Forelimb muscle (tissue), 1 donor: Measurements from ENCODE around the gene APC2. TPM values are rescaled to one million over a fixed set of nuclear protein-coding genes. Genes with fewer than 3 reads are reported as not detected.

Experiments
- DNase-seq: peaks from one replicate; pipeline ENCODE4 v3.0.0-alpha.2; 2013; ENCODE audit warnings: low read depth
- polyA plus RNA-seq: library from polyadenylated mRNA; unstranded; fragments of 120-200 nt; gene quantifications from one replicate; pipeline ENCODE4 v1.2.1, GENCODE V29; 2013; ENCODE audit not compliant: insufficient read length

APC2 gene
- polyA plus RNA-seq, 1 donor, result 0.91 TPM

DNA sequence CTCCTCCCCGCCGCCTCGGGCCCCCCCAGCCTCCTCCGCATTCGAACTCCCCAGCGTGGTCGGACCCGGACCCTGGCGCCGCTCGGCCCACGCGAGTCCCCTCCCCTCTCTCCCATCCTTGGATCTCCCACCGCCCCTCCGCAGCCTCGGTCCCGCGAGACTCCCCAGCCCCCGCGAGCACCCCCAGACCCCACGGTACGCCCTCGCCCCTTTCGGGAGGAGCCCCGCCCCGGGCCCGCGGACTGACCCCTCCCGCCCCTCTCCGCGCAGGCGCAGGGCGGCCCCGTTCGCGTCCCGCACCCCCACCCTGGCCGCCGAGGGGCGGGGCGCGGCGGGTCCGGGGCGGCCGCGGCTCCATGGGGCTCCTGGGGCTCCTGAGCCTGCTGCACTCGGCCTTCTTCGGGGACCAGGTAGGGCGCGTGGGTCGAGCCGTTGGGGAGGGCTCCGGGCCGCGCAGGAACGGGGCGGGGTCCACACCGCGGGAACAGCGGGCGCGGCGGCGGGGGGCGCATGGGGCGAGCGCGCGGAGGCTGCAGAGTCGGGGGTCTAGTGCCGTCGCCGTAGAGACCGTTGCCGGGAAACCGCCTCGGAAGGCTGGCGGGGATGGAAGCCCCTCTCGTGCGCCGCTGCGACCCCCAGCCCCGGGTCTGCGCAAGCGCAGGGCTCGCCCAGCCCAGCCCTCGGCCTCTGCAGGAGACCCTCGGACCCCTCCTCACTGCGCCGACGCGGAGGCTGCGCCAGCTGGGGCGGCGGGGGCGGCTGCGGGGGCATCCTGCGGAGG is 3.8 kb upstream of the APC2 start:
- no peak for DNase-seq

DNA sequence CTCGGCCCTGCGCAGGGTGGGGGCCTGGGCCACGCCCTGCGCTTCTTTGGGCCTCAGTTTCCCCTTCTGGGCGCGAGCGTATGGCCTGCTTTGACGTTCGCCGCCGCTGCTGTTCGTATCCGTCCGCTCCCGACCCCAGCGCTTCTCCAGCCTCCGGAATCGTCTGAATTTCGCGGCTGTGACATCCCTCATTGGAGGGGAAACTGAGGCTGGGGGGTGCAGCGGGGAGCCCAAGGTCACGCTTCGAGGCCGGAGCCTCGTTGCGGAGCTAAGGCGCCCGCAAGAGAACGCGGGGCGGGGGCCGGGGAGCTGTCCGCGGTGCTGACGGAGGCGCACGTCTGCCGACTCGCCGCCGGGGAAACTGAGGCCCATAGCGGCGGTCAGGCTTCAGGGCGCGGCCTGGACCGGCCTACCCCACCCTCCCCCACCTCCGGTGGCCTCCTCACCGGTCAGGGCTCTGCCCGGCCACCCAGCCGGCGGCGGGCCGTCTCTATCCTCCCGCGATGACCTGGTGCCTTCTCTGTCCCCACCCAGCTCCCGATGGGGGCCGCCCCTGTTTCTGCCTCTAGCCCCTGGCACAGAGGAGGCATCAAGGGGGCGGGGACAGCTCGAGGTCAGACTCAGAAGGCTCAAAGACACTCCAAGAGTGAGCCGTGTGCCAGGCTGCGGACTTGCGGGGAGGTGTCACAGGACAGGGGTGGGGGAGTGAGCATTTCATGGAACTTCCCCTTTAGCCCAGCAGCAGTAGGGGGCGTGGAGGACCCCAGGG is 3.0 kb upstream of the APC2 start:
- no peak for DNase-seq

DNA sequence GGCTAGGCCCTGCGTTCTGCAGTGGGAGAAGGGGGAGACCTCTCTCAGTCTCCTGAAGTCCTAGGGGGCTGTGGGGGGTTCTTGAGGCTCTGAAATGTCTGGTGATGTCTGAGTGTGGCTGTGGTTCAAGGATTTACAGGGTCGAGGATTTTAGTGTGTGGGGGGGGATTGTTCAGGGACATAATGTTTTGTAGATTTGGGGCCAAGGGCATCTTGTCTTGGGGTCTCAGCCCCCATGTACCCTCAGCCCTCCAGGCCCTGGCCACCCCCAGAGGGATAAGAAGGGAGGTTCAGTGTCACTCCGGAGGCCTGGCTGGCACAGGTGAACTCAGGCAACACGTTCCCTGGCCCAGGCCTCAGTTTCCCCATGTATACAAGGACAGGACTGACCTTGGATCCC is 2.4 kb upstream of the APC2 start:
- DNase-seq, result no peak

DNA sequence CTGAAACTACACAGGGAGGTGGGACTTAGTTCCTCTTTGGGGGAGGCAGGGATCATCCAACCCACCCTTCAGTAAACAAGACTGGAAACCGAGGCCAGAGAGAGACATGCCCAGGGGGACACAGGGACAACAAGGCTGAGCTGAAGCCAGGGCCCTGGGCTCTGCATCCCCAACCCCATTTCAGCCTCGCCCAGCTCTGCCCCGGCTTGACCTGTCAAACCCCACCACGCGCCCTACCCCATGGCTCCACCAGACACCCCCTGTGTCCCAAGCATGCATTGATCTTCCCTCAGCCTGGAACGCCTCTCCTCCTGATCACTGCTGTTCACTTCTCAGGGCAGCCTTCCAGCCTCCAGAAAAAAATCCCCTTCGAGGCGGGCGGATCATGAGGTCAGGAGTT is 2.0 kb upstream of the APC2 start:
- DNase-seq, result no peak

DNA sequence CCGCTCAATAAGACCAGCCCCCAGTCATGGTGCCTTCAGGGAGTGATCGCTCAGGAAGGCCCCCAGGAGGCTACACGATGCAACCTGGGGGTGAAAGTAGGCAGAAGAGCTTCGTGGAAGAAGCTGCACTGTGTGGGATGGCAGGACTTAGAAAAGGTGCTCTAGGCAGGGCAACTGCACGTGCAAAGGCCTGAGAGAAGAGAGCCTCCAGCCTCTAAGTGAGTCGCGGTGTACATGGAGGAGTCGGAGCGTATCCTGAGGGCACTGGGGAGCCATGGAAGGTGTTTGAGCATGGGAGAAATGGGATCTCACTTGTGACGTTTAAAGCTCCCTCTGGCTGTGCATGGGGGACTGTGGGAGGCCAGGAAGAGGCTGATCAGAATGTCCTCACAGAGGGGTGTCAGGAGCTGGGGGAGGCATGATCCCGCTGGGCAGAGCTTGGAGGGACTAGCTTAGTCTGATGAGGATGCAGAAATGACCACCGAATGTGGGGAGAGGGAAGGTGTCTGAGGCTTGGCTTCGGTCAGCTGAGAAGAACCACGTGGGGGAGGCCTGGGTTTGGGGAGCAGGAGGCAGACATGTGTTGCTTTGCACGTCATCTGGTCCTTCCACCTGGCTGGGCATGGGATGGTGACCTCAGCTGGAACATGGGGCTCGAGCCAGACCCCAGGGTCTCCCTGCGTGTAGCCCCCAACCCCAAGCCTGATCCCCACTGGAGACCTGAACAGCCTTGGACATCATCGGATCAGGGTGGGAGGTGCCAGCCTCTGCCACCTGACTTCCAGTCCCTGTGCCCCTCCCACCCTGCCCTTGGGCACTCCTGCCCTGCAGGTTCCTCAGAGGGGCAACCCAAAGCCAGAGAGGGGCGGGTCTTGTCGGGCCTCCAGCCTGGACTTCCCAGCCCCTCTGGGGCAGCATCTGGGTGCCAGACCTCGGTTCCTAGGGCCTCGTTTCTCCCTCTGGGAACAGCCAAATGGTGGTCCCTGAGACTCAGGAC is 1.1 kb downstream of the APC2 start:
- DNase-seq, result no peak

DNA sequence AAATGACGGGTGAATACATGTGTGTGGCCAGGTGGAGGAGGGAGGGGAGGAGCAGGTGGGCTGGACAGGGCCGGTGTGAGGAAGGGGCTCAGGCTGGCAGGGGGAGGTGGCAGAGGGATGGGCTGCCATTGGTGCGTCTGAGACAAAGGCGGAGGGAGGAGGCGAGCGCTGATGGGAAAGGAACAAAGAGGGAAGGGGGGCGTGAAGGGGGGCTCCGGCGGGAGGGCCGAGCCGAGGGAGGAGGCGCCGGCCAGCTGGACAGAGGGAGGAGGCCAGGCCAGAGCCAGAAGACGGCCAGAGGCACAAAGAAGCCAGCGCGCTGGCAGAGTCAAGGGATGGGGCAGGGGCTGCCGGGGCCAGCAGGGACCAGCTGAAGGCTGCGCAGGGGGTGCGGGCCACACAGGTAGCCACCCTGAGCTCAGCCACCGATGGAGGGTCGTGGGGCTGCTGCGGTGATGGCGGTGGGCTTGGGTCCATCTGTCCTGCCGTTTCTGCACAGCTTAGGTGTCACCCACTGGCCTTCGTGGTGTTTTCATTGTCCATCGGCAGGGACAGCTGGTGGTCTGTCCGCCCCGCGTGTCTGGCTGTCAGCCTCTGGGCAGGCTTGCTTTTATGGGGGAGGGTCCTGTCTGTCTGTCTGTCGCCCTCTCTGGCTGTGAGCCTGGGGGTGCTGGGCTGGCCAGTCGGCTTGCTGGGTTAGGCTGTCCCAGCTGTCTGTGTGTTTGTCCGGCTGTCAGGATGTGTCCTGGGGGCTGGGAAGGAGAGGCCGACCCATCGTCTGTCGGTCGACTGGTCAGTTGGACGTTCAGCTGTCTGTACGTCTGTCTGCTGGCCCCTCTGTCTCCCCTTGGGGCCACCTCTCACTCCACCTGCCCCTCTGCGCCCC is 2.2 kb downstream of the APC2 start:
- no peak for DNase-seq

DNA sequence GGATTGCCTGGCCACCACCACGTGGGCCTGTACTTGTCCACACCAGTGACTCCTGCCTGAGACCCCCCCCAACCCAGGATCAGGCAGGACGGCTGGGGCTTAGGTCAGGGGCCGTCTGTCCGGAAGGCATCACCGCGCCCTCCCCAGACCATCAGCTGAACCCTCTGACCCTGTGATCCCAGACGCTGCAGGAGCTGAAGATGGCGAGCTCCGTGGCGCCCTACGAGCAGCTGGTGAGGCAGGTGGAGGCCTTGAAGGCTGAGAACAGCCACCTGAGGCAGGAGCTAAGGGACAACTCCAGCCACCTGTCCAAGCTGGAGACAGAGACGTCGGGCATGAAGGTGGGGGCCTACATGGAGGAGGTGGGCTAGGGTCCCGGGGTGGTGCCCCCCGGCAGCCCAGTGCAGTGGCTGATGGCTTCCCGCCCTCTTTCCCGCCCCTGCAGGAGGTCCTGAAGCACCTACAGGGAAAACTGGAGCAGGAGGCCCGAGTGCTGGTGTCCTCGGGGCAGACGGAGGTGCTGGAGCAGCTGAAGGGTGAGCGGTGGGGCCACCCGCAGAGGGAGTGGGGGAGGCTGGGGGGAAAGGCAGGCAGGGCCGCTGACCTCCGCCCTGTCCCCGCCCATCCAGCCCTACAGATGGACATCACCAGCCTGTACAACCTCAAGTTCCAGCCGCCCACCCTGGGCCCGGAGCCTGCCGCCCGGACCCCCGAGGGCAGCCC is 3.0 kb downstream of the APC2 start:
- DNase-seq, result no peak

DNA sequence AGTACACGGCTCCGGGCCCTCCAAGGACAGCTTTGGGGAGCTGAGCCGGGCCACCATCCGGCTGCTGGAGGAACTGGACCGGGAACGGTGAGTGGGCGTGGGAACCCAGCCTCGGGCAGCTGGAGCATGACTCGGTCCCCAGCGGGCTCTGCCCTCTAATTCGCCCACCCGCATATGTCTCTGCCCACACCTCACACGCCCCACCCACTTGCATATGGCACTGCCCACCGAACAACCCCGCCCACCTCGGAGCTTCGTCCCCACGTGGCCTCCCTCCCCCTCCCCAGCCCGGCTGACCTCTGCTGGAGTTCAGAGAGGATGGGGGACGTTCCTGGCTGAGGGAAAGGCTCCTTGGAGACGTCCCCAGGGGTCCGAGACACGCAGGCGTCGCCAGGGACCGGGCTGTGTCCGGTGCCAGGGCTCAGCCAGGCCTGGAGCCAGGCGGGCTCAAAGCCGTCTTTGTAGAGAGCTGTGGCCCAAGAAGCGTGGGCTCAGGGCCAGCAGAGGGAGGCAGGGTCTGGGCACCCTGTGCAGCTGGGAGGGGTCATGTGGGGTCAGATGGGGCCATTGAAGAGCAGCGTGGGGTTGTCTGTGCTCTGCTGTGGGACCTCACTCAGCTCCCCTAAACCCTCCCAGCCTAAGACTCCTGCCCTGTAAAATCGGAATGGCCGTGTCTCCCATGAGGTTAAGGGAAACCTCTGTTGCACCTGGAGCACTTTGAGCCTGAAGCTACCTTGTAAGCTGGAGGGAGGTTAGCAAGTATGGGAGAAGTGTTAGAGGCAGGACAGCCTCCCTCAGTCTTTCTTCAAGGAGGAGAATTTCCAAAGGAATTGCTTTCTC is 3.8 kb downstream of the APC2 start:
- no peak for DNase-seq

DNA sequence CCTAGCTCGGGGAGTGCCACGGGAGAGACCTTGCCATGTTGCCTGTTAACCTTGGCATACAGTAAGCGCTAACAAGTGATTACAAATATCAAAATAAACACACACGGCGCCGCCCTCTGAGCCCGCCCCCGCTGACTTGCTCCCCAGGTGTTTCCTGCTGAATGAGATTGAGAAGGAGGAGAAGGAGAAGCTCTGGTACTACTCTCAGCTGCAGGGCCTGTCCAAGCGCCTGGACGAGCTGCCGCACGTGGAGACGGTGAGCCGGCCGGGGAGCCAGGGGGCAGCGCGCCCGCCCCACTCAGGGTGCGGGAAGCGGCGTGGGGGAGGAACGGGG is 5.0 kb downstream of the APC2 start:
- DNase-seq, result no peak

DNA sequence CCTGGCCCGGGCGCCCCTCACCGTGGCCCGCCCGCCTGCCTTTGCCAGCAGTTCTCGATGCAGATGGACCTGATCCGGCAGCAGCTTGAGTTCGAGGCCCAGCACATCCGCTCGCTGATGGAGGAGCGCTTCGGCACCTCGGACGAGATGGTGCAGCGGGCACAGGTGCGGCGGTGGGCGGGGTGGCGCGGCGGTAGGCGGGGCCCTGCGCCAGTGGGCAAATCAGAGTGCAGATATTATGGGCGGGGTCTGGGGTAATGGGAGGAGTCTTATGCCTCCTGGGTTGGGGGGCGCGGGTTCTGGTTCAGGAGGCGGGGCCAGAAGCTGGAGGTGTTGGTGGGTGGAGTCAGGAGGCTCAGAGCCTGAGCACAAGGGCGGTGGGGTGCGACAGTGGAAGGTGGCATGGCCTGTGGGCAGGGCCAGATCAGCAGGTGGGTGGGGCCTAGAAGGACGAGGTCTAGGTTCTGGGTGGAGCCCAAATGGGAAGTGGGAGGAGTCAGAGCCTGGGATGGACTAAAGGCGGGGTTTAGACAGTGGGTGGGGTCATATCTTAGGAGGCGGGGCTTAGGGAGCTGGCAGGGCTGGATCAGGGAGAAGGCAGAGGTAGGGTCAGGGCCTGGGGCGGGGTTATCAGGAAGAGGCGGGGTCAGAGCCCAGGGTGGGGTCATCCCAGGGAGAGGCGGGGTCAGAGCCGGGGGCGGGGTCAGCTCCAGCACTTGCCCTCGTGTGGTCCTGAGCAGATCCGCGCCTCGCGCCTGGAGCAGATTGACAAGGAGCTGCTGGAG is 5.6 kb downstream of the APC2 start:
- DNase-seq, result no peak

DNA sequence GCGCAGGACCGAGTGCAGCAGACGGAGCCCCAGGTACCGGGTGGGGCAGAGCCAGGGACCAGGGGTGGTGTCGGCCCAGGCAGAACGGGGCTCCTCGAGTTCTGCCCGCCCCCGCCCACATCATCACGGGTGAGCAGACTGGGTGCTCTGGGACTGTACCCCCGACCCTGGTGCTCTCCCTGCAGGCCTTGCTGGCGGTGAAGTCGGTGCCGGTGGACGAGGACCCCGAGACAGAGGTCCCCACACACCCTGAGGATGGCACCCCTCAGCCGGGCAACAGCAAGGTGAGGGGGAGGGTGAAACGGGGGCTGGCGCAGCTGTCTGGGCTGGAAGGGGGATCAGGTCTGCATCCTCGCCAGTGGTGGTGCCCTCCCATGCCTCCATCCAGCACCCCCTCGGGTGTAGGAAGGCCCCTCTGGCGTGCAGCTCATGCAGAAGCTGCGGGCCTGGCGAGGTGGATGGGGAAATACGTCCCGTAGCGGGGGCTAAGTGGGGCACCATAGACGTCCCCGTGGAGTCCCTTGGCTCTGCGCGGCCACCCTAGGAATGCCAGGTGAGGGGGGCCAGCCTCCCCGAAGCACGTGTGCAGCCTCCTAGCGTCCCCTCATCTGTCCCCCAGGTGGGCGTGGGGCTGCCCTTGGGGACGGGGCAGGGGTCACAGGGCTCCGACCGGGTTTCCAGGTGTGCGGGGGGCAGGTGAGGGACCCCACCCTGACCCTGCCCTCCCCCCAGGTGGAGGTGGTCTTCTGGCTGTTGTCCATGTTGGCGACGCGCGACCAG is 6.4 kb downstream of the APC2 start:
- no peak for DNase-seq

DNA sequence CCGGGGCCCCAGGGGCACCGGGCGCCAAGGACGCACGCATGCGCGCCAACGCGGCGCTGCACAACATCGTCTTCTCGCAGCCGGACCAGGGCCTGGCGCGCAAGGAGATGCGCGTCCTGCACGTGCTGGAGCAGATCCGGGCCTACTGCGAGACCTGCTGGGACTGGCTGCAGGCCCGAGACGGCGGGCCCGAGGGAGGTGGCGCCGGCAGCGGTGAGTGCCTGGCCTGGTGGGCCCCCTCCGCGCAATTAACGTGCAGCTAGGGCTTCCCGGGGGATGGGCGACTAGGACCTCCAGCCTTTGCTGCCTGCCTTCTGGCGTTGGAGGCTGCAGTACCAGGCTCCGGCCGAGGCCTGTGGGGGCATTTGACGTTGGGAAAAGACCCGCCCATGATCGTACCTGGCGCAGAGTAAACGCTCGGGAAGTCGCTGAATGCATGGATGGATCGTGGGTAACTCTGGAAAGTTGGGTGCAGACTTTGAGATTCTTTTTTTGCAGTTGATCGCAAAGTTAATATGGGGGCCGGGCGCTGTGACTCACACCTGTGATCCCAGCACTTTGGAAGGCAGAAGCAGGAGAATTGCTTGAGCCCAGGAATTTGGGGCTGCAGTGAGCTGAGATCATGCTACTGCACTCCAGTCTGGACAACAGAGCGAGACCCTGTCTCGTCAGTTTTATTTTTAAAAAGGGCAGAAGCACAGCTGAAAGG is 7.3 kb downstream of the APC2 start:
- no peak for DNase-seq

DNA sequence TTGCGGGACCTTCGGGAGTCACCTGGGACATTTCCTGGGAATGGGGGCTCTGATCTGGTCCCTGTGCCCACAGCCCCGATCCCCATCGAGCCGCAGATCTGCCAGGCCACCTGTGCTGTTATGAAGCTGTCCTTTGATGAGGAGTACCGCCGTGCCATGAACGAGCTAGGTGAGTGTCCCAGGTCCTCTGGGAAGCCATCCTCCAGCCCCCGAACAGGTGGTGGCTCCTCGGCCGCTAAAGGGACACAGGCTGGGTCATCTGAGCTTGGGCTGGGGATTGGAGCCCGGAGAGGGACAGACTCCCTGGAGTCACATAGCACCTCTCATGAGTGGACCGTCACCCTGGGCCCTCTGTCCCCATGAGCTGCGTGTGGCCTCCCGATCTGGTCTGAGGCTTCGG is 8.0 kb downstream of the APC2 start:
- DNase-seq, result no peak

DNA sequence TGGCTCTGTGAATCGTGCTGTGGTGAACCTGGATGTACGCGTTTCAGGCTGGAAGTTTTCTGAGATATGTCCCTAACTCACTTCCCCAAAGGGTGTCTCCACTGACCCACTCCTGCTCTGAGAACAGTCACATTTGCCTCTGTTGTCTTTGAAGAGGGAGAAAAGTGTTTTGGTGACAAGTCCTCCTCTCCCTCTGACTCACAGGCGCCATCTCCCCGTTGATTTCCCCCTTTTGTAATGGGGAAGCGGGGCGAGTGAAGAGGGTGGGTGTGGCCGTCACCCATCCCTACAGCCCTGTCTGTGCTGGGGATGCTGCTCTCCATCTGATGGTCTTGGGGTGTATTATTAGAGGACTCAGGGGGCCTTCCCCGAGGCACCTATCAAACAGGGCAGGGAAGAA is 9.6 kb downstream of the APC2 start:
- no peak for DNase-seq

DNA sequence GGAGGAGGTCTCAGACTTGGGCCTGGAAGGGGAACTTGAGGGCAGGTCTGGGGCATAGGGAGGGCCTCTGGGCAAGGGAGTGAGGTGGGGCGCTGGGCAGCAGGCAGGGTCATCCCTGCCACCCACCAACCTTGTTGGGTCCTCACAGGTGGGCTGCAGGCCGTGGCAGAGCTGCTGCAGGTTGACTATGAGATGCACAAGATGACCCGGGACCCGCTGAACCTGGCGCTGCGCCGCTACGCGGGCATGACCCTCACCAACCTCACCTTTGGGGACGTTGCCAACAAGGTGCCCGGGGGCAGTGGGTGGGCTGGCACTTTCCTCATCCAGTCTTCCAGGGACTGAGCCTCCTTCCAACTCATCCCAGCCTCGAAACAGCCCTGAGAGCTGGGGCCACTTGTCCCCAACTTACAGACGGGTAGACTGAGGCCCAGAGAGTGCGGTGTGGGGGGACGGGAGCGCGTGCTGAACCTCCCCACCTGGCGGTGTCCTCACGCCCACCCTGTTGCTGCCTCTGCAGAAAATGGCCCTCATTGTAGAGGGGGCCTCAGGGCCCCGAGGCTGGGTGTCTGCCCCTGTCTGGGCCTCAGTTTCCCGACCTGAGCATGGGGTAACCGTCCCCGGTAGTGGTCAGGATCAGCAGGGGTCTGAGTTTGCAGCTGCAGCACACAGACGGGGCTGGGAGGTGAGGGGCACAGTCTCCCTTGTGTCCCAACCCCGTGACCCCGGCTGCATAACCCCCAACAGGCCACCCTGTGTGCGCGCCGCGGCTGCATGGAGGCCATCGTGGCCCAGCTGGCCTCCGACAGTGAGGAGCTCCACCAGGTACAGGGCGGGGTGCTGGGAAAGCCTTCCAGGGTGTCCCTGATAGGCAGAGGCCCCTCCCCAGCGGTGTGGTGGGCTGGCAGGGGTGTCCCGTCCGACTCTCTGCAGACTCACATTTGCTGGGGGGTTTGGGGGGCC is 10.4 kb downstream of the APC2 start:
- DNase-seq, result no peak

DNA sequence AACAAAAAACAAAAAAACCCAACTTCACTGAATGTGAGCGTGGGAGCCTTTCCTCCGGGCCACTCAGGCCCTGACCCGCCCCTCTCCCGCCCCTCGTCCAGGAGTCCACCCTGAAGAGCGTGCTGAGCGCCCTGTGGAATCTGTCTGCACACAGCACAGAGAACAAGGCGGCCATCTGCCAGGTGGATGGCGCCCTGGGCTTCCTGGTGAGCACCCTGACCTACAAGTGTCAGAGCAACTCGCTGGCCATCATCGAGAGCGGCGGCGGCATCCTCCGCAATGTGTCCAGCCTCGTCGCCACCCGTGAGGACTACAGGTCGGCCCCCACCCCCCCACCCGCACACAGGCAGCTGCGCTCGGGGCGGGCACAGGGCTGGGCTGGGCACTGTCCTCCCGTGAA is 11.9 kb downstream of the APC2 start:
- DNase-seq, result no peak
